H9 (cell line): ENCODE data around the gene SPDL1. TPM values are rescaled to one million over a fixed set of nuclear protein-coding genes. Genes with fewer than 3 reads are reported as not detected.

ENCODE experiments used
- DNase-seq: peaks from one replicate; pipeline ENCODE4 v3.0.0-alpha.2; 2017
- H2AFZ ChIP-seq: one replicate; pipeline ENCODE4 v1.6.1; 2013; ENCODE audit warnings: mild to moderate bottlenecking, low read length, control low read depth, moderate library complexity
- H2AK5ac ChIP-seq: 2 replicates; pipeline ENCODE4 v1.6.1; 2013; ENCODE audit warnings: low read length, control low read depth, mixed read lengths; ENCODE audit not compliant: insufficient read length
- H2BK120ac ChIP-seq: one replicate; pipeline ENCODE4 v1.6.1; 2013; ENCODE audit warnings: low read depth, mild to moderate bottlenecking, low read length, control low read depth, inconsistent platforms; ENCODE audit not compliant: poor library complexity, severe bottlenecking
- H2BK12ac ChIP-seq: 2 replicates; pipeline ENCODE4 v1.6.1; 2013; ENCODE audit warnings: low read length, control low read depth, mixed read lengths, low read depth; ENCODE audit not compliant: insufficient read length
- H2BK15ac ChIP-seq: 2 replicates; pipeline ENCODE4 v1.6.1; 2013; ENCODE audit warnings: low read depth, low read length, control low read depth
- H2BK20ac ChIP-seq: one replicate; pipeline ENCODE4 v1.6.1; 2013; ENCODE audit warnings: low read depth, mild to moderate bottlenecking, low read length, control low read depth, inconsistent platforms; ENCODE audit not compliant: poor library complexity, severe bottlenecking
- H2BK5ac ChIP-seq: 2 replicates; pipeline ENCODE4 v1.6.1; 2013; ENCODE audit warnings: low read length, control low read depth, mixed read lengths; ENCODE audit not compliant: insufficient read length
- H3K14ac ChIP-seq: 2 replicates; pipeline ENCODE4 v1.6.1; 2013; ENCODE audit warnings: low read length, control low read depth; ENCODE audit not compliant: insufficient read depth
- H3K18ac ChIP-seq: 2 replicates; pipeline ENCODE4 v1.6.1; 2013; ENCODE audit warnings: low read depth, mild to moderate bottlenecking, mixed read lengths, low read length, control low read depth; ENCODE audit not compliant: insufficient read length
- H3K23ac ChIP-seq: 2 replicates; pipeline ENCODE4 v1.6.1; 2013; ENCODE audit warnings: low read length, control low read depth, mixed read lengths, low read depth; ENCODE audit not compliant: insufficient read length
- H3K23me2 ChIP-seq: 2 replicates; pipeline ENCODE4 v1.6.1; 2013; ENCODE audit warnings: low read depth, mild to moderate bottlenecking, mixed read lengths, low read length, control low read depth; ENCODE audit not compliant: insufficient read length, poor library complexity, severe bottlenecking
- H3K27ac ChIP-seq: 2 replicates; pipeline ENCODE4 v1.5.1; 2013; ENCODE audit warnings: low read length, control low read depth, mixed read lengths, low read depth; ENCODE audit not compliant: insufficient read length
- H3K27me3 ChIP-seq: 2 replicates; pipeline ENCODE4 v1.6.1; 2013; ENCODE audit warnings: low read length, control low read depth, inconsistent platforms; ENCODE audit not compliant: insufficient read depth
- H3K4ac ChIP-seq: 2 replicates; pipeline ENCODE4 v1.6.1; 2013; ENCODE audit warnings: low read depth, mild to moderate bottlenecking, control low read depth, inconsistent platforms, low read length, moderate library complexity
- H3K4me1 ChIP-seq: 2 replicates; pipeline ENCODE4 v1.6.1; 2013; ENCODE audit warnings: low read length, control low read depth, inconsistent platforms; ENCODE audit not compliant: insufficient read depth
- H3K4me2 ChIP-seq: 2 replicates; pipeline ENCODE4 v1.6.1; 2013; ENCODE audit warnings: low read length, control low read depth, mixed read lengths; ENCODE audit not compliant: insufficient read length, insufficient read depth
- H3K56ac ChIP-seq: 2 replicates; pipeline ENCODE4 v1.6.1; 2013; ENCODE audit warnings: low read depth, mild to moderate bottlenecking, mixed read lengths, low read length, control low read depth; ENCODE audit not compliant: insufficient read length
- H3K79me1 ChIP-seq: 2 replicates; pipeline ENCODE4 v1.6.1; 2013; ENCODE audit warnings: low read depth, mild to moderate bottlenecking, moderate library complexity, low read length, control low read depth, inconsistent platforms; ENCODE audit not compliant: insufficient read depth, poor library complexity, severe bottlenecking
- H3K79me2 ChIP-seq: 2 replicates; pipeline ENCODE4 v1.6.1; 2013; ENCODE audit warnings: low read length, control low read depth, inconsistent platforms; ENCODE audit not compliant: insufficient read depth
- H3K9ac ChIP-seq: 2 replicates; pipeline ENCODE4 v1.6.1; 2013; ENCODE audit warnings: low read length, control low read depth, mixed read lengths; ENCODE audit not compliant: insufficient read length; ENCODE audit errors: extremely low read depth
- H3K9me3 ChIP-seq: one replicate; pipeline ENCODE4 v1.6.1; 2013; ENCODE audit warnings: low read depth, low read length, inconsistent platforms; ENCODE audit not compliant: control insufficient read depth
- H3T11ph ChIP-seq: one replicate; pipeline ENCODE4 v1.6.1; 2013; ENCODE audit warnings: mild to moderate bottlenecking, low read length, control low read depth, inconsistent platforms
- H4K20me1 ChIP-seq: one replicate; pipeline ENCODE4 v1.6.1; 2013; ENCODE audit not compliant: control insufficient read depth, insufficient read length, insufficient read depth
- H4K5ac ChIP-seq: 2 replicates; pipeline ENCODE4 v1.6.1; 2013; ENCODE audit warnings: low read depth, mild to moderate bottlenecking, mixed read lengths, low read length, control low read depth; ENCODE audit not compliant: insufficient read length
- H4K8ac ChIP-seq: replicated peaks from 2 replicates; pipeline ENCODE4 v1.6.1; 2013; ENCODE audit warnings: low read length, control low read depth, mixed read lengths, low read depth; ENCODE audit not compliant: insufficient read length
- H4K91ac ChIP-seq: 2 replicates; pipeline ENCODE4 v1.6.1; 2013; ENCODE audit warnings: low read depth, mild to moderate bottlenecking, moderate library complexity, mixed read lengths, low read length, control low read depth; ENCODE audit not compliant: insufficient read length
- H3K27ac Mint-ChIP-seq, 3 experiments: 2 replicates in 2 of 3; 3 replicates in 1 of 3; pipeline ENCODE4 v1.8.0; 2020 to 2021; ENCODE audit warnings: mixed read lengths in 3 of 3, mild to moderate bottlenecking in 1 of 3, moderate library complexity in 1 of 3
- H3K27me3 Mint-ChIP-seq: 2 replicates; pipeline ENCODE4 v1.8.0; 2021; ENCODE audit warnings: low read depth, mild to moderate bottlenecking, moderate library complexity, mixed read lengths
- H3K36me3 Mint-ChIP-seq, 3 experiments: 2 replicates in 2 of 3; 3 replicates in 1 of 3; pipeline ENCODE4 v1.8.0; 2020 to 2021; ENCODE audit warnings: low read depth in 3 of 3, mixed read lengths in 3 of 3; ENCODE audit not compliant: insufficient read depth in 1 of 3
- H3K4me1 Mint-ChIP-seq, 2 experiments: 2 replicates each; pipeline ENCODE4 v1.8.0; 2020; ENCODE audit warnings: mixed read lengths in 2 of 2
- H3K4me3 Mint-ChIP-seq, 2 experiments: 2 replicates in 1 of 2; 3 replicates in 1 of 2; pipeline ENCODE4 v1.8.0; 2020 to 2021; ENCODE audit warnings: mild to moderate bottlenecking in 2 of 2, mixed read lengths in 2 of 2, moderate library complexity in 1 of 2
- H3K9me3 Mint-ChIP-seq, 2 experiments: 2 replicates in 1 of 2; 3 replicates in 1 of 2; pipeline ENCODE4 v1.8.0; 2020; ENCODE audit warnings: mild to moderate bottlenecking in 2 of 2, mixed read lengths in 2 of 2, moderate library complexity in 1 of 2
- CTCF ChIP-seq: fragments of 200-600 bp; sonication (generic); conservative IDR thresholded peaks from 3 replicates; pipeline ENCODE4 v1.8.0; 2021; ENCODE audit warnings: antibody characterized with exemption, mild to moderate bottlenecking
- WGBS: extraction: QIAGEN DNeasy Blood & Tissue Kit; methylation state at CpG from one replicate; pipeline ENCODE4 v1.1.7; 2013; ENCODE audit warnings: missing lambda C conversion rate, low lambda C conversion rate, mixed read lengths; ENCODE audit not compliant: insufficient read length; ENCODE audit errors: extremely low coverage; 5-methylcytosine and 5-hydroxymethylcytosine counted together
- total RNA-seq: library from RNA; stranded (reverse); gene quantifications from 2 replicates; pipeline ENCODE4 v1.2.1, GENCODE V29; 2021

The SPDL1 gene
- total RNA-seq, 1 experiment from 2014 or later, result 49.4 TPM

- Histone ChIP-seq H2AFZ (no peak overlapping the region), H2BK20ac (no peak overlapping the region), H3K79me2 (no peaks in the 10 kb centered on the region), H2AK5ac (no peak overlapping the region), H3K9ac (no peak overlapping the region), H3K23ac (no peak overlapping the region), H3K4ac (no peak overlapping the region), H4K8ac (no peak overlapping the region), H3T11ph (no peak overlapping the region), H3K23me2 (no peaks in the 10 kb centered on the region), H3K9me3 (no peaks in the 10 kb centered on the region), H3K27ac (no peak overlapping the region), H2BK15ac (no peak overlapping the region), H3K18ac (no peak overlapping the region), H3K27me3 (no peaks in the 10 kb centered on the region), H4K20me1 (no peaks in the 10 kb centered on the region), H4K91ac (no peak overlapping the region), H3K79me1 (no peaks in the 10 kb centered on the region), H3K14ac (no peak overlapping the region), H3K56ac (no peak overlapping the region), H2BK12ac (no peak overlapping the region), H4K5ac (no peak overlapping the region), H3K4me2 (no peak overlapping the region), H3K4me1 (no peaks in the 10 kb centered on the region), H2BK5ac (no peak overlapping the region), H2BK120ac (no peak overlapping the region)
- Mint-ChIP-seq H3K4me1 (no peaks in the 10 kb centered on the region; a peak in 1 of 4 replicates), H3K9me3 (peaks cover 9 to 13% of the 10 kb centered on the region in 2 experiments; a peak in 4 of 5 replicates), H3K27me3 (peaks cover 1% of the 10 kb centered on the region; the same call in 1 of the 2 replicates), H3K27ac (no peak overlapping the region), H3K4me3 (no peak overlapping the region), H3K36me3 (peaks cover 0 to 19% (median 7%) of the 10 kb centered on the region in 3 experiments; a peak in 5 of 7 replicates)
- DNase-seq, result no peak
- TF ChIP-seq CTCF, result no peak
- no CpG with 5 or more reads among the region's 2 CpGs for WGBS
Observed at GRCh38 chr5:169607882-169608281, 24.3 kb downstream of the SPDL1 start.
